PC-3 (cell line): Measurements from ENCODE around the gene ACBD6.

Experiments
- CTCF ChIP-seq: fragments of 300-600 bp; sonication (generic); conservative IDR thresholded peaks from 2 replicates; pipeline ENCODE4 v1.5.1; 2017; ENCODE audit warnings: antibody characterized with exemption, low read depth, mild to moderate bottlenecking, low read length
- EZH2 ChIP-seq: fragments of 300-600 bp; sonication (generic); IDR thresholded peaks from one replicate; pipeline ENCODE4 v1.6.1; 2017; ENCODE audit warnings: antibody characterized with exemption, mild to moderate bottlenecking, low read length; ENCODE audit not compliant: unreplicated experiment
- EZH2phosphoT487 ChIP-seq: fragments of 300-600 bp; sonication (generic); IDR thresholded peaks from 2 replicates; pipeline ENCODE4 v1.6.1; 2018; ENCODE audit warnings: mild to moderate bottlenecking, antibody characterized with exemption, low read length, borderline replicate concordance

DNA sequence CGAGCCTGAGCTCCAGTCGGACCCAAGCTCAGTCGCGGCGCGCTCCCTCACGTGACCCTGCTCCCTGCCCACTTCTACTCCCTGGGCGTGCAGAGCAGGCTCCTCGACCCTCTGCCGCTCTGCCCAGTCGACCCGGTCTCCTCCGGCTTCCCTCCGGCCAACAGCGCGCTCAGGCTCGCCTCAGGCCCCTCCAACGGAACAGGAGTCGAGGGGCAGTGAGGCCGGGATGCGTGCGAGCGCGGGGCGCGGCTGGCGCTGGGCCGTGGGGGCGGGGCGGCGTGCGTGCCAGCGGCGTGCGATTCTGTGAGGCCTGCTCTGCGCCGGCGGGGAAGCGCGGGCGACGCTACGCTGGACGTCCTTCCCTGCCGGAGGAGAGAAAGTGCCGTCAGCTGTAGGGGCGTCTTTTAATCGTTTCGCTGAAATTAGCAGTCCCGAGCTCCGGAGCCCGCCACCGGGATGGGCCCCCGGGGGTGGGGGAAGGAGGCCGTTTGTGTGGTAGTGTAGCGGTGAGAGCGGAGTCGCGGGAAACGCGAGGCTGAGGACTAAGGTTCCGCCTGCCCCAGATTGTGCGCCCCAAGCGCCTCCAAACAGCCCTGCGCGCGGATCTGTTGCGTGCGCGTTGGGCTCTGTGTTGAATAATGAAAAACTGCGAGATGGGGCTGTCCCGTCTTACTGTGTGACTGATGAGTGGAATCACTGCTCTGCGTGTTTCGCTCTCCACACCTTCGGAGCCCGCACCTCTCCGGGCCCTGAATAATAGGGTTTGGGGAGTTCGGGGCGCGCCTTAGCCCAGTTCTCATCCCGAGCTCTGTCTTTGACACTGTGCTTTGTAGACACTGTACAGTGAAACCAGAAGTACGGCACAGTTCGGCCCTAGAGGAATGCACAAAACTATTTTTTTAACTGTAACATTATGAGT lies at the start of gene ACBD6:
- TF ChIP-seq CTCF (no peak), EZH2 (no peak), EZH2phosphoT487 (no peak)
